Panc1 (cell line): Measurements from ENCODE around the gene LSMEM2. TPM values are rescaled to one million over a fixed set of nuclear protein-coding genes. Genes with fewer than 3 reads are reported as not detected.

Experiments used
- ATAC-seq: fragments of 200-7000 bp; cut with Tn5 transposase; 2 replicates; pipeline ENCODE4 v1.9.1; 2020; ENCODE audit warnings: mild to moderate bottlenecking, moderate library complexity
- BruUV-seq: library from RNA; stranded (reverse); fragments of 400-500 nt; replicated peaks from 2 replicates; lab custom pipeline; 2021; lab: Mats Ljungman, UMichigan
- CTCF ChIA-PET: fragments of 300-600 bp; sonication (Branson Sonifier 250); formaldehyde crosslinking; loops from one replicate; lab custom pipeline; 2022; ENCODE audit warnings: antibody characterized with exemption; lab: Charles Lee
- POLR2A ChIA-PET: fragments of 300-600 bp; sonication (Branson Sonifier 250); formaldehyde crosslinking; loops from one replicate; lab custom pipeline; 2022; ENCODE audit warnings: antibody characterized with exemption; lab: Charles Lee
- DNase-seq: peaks from one replicate; pipeline ENCODE4 v3.0.0-alpha.2; 2010; ENCODE audit warnings: low read depth, low spot score
- H3K27ac ChIP-seq: 2 replicates; pipeline ENCODE4 v1.5.1; 2011; ENCODE audit warnings: mild to moderate bottlenecking, low read length, inconsistent platforms
- H3K27me3 ChIP-seq: fragments of 200-500 bp; sonication (Bioruptor generic); 2 replicates; pipeline ENCODE4 v1.6.0; 2014; ENCODE audit warnings: low read length, inconsistent platforms; ENCODE audit not compliant: control insufficient read depth, insufficient read depth
- H3K36me3 ChIP-seq: fragments of 200-500 bp; sonication (Bioruptor generic); 2 replicates; pipeline ENCODE4 v1.5.1; 2014; ENCODE audit warnings: inconsistent platforms, mild to moderate bottlenecking, low read length, moderate library complexity; ENCODE audit not compliant: control insufficient read depth, insufficient read depth
- H3K4me1 ChIP-seq: 2 replicates; pipeline ENCODE4 v1.5.1; 2011; ENCODE audit warnings: inconsistent platforms, mild to moderate bottlenecking, low read length, moderate library complexity; ENCODE audit not compliant: control insufficient read depth, insufficient read depth
- H3K4me3 ChIP-seq, 2 experiments: 2 replicates each; pipeline ENCODE4 v1.5.1; 2011 to 2012; ENCODE audit warnings: low read depth in 2 of 2, low read length in 2 of 2, mild to moderate bottlenecking in 2 of 2, inconsistent platforms in 1 of 2, moderate library complexity in 1 of 2
- H3K9me3 ChIP-seq: fragments of 200-500 bp; sonication (Bioruptor generic); 2 replicates; pipeline ENCODE4 v1.5.1; 2014; ENCODE audit warnings: low read depth, mild to moderate bottlenecking, inconsistent platforms, low read length, moderate library complexity; ENCODE audit not compliant: control insufficient read depth, insufficient read depth
- POLR2AphosphoS5 ChIP-seq: IDR thresholded peaks from 2 replicates; pipeline ENCODE4 v1.6.1; 2012; ENCODE audit warnings: mild to moderate bottlenecking, low read depth, low read length, moderate library complexity
- SIN3A ChIP-seq: IDR thresholded peaks from 2 replicates; pipeline ENCODE4 v1.6.1; 2012; ENCODE audit warnings: low read depth, mild to moderate bottlenecking, low read length, moderate library complexity, borderline replicate concordance; ENCODE audit not compliant: insufficient read depth
- TCF7L2 ChIP-seq: IDR thresholded peaks from 2 replicates; pipeline ENCODE4 v1.6.1; 2011; ENCODE audit warnings: mild to moderate bottlenecking, low read depth, low read length, inconsistent platforms
- in situ Hi-C: cut with HindIII; loops from 2 replicates; pipeline ENCODE4 v1.10.0; 2016; ENCODE audit warnings: low sequenced_read_pairs, low pct_unique_long_range_greater_than_20kb
- intact Hi-C: fragments of 100-400 bp; cut with micrococcal nuclease; formaldehyde crosslinking; loops from one replicate; pipeline ENCODE4 v1.10.0; 2022; ENCODE audit not compliant: unreplicated experiment
- total RNA-seq: library from RNA; stranded (reverse); gene quantifications from one replicate; pipeline ENCODE4 v1.2.1, GENCODE V29; 2021; ENCODE audit not compliant: unreplicated experiment
- TF ChIP-seq, protein P1 (sequence below): fragments of 450-650 bp; IDR thresholded peaks from 2 replicates; pipeline ENCODE4 v1.5.1; 2017; ENCODE audit warnings: mild to moderate bottlenecking
- TF ChIP-seq, protein P2 (sequence below), 2 experiments: IDR thresholded peaks; 2 replicates each; pipeline ENCODE4 v1.6.1; 2011 to 2012; ENCODE audit warnings: low read depth in 2 of 2, control low read depth in 1 of 2, low read length in 1 of 2, mild to moderate bottlenecking in 1 of 2, moderate library complexity in 1 of 2; ENCODE audit not compliant: insufficient read depth in 1 of 2

Gene LSMEM2
- total RNA-seq, 1 experiment from 2014 or later = not detected

DNA sequence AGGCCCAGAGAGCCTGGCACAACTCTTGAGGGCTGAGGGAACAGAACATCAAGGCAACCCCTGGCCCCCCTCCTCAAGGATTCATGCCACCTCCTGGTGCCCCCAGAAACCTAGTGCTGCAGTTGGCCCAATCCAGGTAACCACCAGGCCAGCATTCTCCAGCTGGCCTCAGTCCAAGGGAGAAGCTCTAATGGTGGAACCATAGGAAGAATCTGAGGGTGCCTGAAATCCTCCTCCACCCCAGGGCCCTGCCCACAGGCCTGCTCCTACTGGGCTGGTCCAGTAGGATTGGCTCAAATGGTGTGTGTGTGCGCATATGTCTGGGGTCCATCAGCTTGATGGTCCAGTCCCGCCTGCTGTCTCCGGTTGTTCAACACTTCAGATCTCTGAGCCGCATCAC is 35.9 kb downstream of the LSMEM2 start:
- no peak for ATAC-seq
- in situ Hi-C loops = no loop called here
- POLR2A ChIA-PET = interaction anchor here (0.6 kb wide), 1 partner anchor 16 kb away, joined by 3 read pairs; the partner anchor contains the start of genes HYAL3 and NAA80
- BruUV-seq = no TSS peak
- DNase-seq = no peak
- no peaks in the 10 kb centered on the region for H3K36me3 ChIP-seq
- H3K4me1 ChIP-seq = no peaks in the 10 kb centered on the region; the same call in 1 of the 2 replicates
- CTCF ChIA-PET = no interaction called here
- no peak overlapping the region for H3K4me3 ChIP-seq
- intact Hi-C loops = no loop called here
- H3K27me3 ChIP-seq = no peaks in the 10 kb centered on the region
- no peak; the same call in 1 of the 2 replicates for TF ChIP-seq POLR2AphosphoS5
- TF ChIP-seq, protein P1, sequence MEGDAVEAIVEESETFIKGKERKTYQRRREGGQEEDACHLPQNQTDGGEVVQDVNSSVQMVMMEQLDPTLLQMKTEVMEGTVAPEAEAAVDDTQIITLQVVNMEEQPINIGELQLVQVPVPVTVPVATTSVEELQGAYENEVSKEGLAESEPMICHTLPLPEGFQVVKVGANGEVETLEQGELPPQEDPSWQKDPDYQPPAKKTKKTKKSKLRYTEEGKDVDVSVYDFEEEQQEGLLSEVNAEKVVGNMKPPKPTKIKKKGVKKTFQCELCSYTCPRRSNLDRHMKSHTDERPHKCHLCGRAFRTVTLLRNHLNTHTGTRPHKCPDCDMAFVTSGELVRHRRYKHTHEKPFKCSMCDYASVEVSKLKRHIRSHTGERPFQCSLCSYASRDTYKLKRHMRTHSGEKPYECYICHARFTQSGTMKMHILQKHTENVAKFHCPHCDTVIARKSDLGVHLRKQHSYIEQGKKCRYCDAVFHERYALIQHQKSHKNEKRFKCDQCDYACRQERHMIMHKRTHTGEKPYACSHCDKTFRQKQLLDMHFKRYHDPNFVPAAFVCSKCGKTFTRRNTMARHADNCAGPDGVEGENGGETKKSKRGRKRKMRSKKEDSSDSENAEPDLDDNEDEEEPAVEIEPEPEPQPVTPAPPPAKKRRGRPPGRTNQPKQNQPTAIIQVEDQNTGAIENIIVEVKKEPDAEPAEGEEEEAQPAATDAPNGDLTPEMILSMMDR = no peak
- no peak for TF ChIP-seq TCF7L2
- TF ChIP-seq, protein P2, sequence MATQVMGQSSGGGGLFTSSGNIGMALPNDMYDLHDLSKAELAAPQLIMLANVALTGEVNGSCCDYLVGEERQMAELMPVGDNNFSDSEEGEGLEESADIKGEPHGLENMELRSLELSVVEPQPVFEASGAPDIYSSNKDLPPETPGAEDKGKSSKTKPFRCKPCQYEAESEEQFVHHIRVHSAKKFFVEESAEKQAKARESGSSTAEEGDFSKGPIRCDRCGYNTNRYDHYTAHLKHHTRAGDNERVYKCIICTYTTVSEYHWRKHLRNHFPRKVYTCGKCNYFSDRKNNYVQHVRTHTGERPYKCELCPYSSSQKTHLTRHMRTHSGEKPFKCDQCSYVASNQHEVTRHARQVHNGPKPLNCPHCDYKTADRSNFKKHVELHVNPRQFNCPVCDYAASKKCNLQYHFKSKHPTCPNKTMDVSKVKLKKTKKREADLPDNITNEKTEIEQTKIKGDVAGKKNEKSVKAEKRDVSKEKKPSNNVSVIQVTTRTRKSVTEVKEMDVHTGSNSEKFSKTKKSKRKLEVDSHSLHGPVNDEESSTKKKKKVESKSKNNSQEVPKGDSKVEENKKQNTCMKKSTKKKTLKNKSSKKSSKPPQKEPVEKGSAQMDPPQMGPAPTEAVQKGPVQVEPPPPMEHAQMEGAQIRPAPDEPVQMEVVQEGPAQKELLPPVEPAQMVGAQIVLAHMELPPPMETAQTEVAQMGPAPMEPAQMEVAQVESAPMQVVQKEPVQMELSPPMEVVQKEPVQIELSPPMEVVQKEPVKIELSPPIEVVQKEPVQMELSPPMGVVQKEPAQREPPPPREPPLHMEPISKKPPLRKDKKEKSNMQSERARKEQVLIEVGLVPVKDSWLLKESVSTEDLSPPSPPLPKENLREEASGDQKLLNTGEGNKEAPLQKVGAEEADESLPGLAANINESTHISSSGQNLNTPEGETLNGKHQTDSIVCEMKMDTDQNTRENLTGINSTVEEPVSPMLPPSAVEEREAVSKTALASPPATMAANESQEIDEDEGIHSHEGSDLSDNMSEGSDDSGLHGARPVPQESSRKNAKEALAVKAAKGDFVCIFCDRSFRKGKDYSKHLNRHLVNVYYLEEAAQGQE (IDR thresholded peaks at IDR 0.05; ENCODE audit: insufficient read depth in 1 of 2, low read depth in 2 of 2, low read length in 1 of 2) = no peak
- TF ChIP-seq SIN3A = no peak
- H3K27ac ChIP-seq = no peak overlapping the region
- no peaks in the 10 kb centered on the region for H3K9me3 ChIP-seq

DNA sequence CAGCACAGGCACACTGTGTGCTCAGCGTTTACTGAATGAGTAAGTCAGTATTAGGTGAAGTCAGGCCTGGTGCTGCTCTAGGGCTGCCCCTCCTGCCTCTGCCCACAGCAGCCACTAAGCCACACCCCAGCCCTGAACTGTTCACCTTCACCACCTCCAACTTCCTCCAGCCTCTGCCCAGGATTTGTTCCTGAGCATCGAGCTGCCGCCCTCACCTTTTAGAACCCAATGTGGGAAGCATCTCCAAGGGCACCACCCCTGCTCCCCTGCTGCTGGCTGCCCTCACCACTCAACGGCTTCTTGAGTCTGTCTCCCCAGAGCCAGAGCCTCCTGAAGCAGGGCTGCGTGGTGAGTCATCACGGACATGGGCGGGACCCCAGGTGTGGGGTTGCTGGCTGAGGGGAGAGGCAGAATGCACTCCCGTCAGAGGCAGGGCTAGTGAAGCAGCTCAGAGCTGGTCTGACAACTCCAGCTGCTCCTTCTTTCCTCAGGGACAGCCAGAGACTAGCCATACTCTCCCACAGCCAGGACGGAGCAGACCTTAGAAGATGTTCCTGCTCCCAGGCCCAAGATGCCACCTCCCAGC is 37.9 kb downstream of the LSMEM2 start:
- H3K27ac ChIP-seq = no peak overlapping the region
- POLR2A ChIA-PET = no interaction called here
- peaks cover 6% of the 10 kb centered on the region; the same call in 1 of the 2 replicates for H3K4me1 ChIP-seq
- TF ChIP-seq, protein P1 = no peak
- TF ChIP-seq SIN3A (no peak), POLR2AphosphoS5 (no peak), TCF7L2 (no peak)
- TF ChIP-seq, protein P2 (IDR thresholded peaks at IDR 0.05; ENCODE audit: insufficient read depth in 1 of 2, low read depth in 2 of 2, low read length in 1 of 2) = no peak
- H3K4me3 ChIP-seq = no peak overlapping the region
- BruUV-seq = no TSS peak
- no peak for ATAC-seq
- H3K36me3 ChIP-seq = no peaks in the 10 kb centered on the region; the same call in 1 of the 2 replicates
- intact Hi-C loops (no loop called here), in situ Hi-C loops (no loop called here)
- no peaks in the 10 kb centered on the region for H3K9me3 ChIP-seq
- CTCF ChIA-PET = no interaction called here
- DNase-seq = no peak
- H3K27me3 ChIP-seq = no peaks in the 10 kb centered on the region
